Measurements from ENCODE around the gene TUBB8B.
"Not testable (repeated sequence)": the region's sequence is repeated elsewhere in the genome, so short reads cannot be mapped to it uniquely, and the experiment has no call there.

TUBB8B gene

DNA sequence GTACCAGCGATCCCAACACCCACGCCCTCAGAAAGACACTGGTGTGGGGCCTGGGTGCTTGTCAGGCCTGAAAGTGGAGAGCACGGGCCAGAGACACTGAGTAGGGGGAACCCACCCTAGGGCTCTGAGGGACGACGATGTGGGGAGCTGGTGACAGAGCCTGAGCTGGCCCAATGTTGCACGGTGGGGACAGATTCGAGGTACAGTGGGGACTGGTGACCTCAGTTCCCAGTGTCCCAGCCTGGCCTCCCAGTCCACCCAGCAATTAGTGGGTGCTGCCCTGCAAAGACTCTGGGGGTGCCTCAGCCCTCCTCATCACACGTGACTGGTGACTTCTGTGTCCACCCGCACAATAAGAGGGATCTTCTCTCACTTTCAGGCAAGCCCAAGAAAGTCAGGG lies 36.6 kb downstream of the TUBB8B start:
- not testable (repeated sequence) for DNase-seq (ENCODE audit: low read depth in 2 of 2)

DNA sequence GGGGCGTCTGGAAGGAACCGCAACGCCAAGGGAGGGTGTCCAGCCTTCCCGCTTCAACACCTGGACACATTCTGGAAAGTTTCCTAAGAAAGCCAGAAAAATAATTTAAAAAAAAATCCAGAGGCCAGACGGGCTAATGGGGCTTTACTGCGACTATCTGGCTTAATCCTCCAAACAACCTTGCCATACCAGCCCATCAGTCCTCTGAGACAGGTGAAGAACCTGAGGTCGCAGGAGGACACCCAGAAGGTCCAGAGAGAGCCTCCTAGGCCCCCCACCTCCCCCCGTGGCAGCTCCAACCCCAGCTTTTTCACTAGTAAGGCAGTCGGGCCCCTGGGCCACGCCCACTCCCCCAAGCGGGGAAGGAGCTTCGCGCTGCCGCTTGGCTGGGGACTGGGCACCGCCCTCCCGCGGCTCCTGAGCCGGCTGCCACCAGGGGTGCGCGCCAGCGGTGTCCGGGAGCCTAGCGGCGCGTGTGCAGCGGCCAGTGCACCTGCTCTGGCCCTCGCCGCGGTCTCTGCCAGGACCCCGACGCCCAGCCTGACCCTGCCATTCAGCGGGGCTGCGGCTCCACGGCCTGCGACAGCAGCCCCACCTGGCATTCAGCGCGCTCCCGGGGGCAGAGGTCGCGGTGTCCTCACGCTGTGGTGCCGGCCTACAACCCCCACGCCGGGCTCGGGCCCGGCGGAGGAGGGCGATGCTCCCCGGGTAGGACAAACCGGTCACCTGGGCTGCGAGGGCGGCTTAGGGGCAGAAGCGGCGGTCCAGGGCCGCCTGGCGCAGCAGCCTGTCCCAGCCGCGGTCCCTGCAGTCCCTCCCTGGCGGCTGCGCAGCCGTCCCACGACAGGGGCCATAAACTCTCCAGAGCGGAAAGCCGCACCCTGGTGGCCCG lies 37.8 kb downstream of the TUBB8B start:
- not testable (repeated sequence) for DNase-seq (ENCODE audit: low read depth in 2 of 2)

DNA sequence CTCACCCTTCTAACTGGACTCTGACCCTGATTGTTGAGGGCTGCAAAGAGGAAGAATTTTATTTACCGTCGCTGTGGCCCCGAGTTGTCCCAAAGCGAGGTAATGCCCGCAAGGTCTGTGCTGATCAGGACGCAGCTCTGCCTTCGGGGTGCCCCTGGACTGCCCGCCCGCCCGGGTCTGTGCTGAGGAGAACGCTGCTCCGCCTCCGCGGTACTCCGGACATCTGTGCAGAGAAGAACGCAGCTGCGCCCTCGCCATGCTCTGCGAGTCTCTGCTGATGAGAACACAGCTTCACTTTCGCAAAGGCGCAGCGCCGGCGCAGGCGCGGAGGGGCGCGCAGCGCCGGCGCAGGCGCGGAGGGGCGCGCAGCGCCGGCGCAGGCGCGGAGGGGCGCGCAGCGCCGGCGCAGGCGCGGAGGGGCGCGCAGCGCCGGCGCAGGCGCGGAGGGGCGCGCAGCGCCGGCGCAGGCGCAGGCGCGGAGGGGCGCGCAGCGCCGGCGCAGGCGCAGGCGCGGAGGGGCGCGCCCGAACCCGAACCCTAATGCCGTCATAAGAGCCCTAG lies 38.7 kb downstream of the TUBB8B start:
- not testable (repeated sequence) for DNase-seq (ENCODE audit: low read depth in 2 of 2)

GRCh38 chr18:9937-10336 lies 39.5 kb downstream of the TUBB8B start:
- not testable (repeated sequence) for DNase-seq (ENCODE audit: low read depth in 2 of 2)

Measured in stimulated activated CD8-positive, alpha-beta memory T cell treated with anti-CD3 and anti-CD28 coated beads, Interleukin-2, amount 100 ng/mL, for 1 hour (primary cell).